ENCODE measurements around the gene SMIM28. TPM values are rescaled to one million over a fixed set of nuclear protein-coding genes. Genes with fewer than 3 reads are reported as not detected.

SMIM28 gene
- total RNA-seq, 2 donors from 2014 or later, result not detected

- intact Hi-C loops (cut with DNase I), result no loop called here
Measured at GRCh38 chr6:138371720-138372119, 6.0 kb upstream of the SMIM28 start.

GRCh38 chr6:138372711-138373463, 4.8 kb upstream of the SMIM28 start:
- intact Hi-C loops (cut with DNase I), result no loop called here
- DNase-seq (ENCODE audit: low spot score), result no peak

More at GRCh38 chr6:138371720-138372119, 6.0 kb upstream of the SMIM28 start:
- no peak for DNase-seq (ENCODE audit: low spot score)

GRCh38 chr6:138374230-138374629, 3.5 kb upstream of the SMIM28 start:
- intact Hi-C loops (cut with DNase I), result no loop called here
- DNase-seq (ENCODE audit: low spot score), result no peak

- no peak for DNase-seq (ENCODE audit: low spot score)
- intact Hi-C loops (cut with DNase I), result no loop called here
Measured at GRCh38 chr6:138374815-138375214, 2.9 kb upstream of the SMIM28 start.

- DNase-seq (ENCODE audit: low spot score), result no peak
- intact Hi-C loops (cut with DNase I), result no loop called here
Measured at GRCh38 chr6:138377042-138377441, 663 bp upstream of the SMIM28 start.

- DNase-seq (ENCODE audit: low spot score), result no peak
- intact Hi-C loops (cut with DNase I), result no loop called here
Measured at GRCh38 chr6:138378463-138378862, 758 bp downstream of the SMIM28 start.

GRCh38 chr6:138382498-138383265, 5.0 kb downstream of the SMIM28 start:
- intact Hi-C loops (cut with DNase I), result no loop called here
- no peak for DNase-seq (ENCODE audit: low spot score)

GRCh38 chr6:138383776-138384175, 6.1 kb downstream of the SMIM28 start:
- intact Hi-C loops (cut with DNase I), result no loop called here
- no peak for DNase-seq (ENCODE audit: low spot score)

- DNase-seq (ENCODE audit: low spot score), result no peak
- intact Hi-C loops (cut with DNase I), result no loop called here
Measured at GRCh38 chr6:138386897-138387296, 9.2 kb downstream of the SMIM28 start.

- intact Hi-C loops (cut with DNase I), result no loop called here
- DNase-seq (ENCODE audit: low spot score), result no peak
Measured at GRCh38 chr6:138387577-138388368, 10.1 kb downstream of the SMIM28 start.

GRCh38 chr6:138389551-138389950, 11.8 kb downstream of the SMIM28 start:
- intact Hi-C loops (cut with DNase I), result no loop called here
- DNase-seq (ENCODE audit: low spot score), result no peak

GRCh38 chr6:138393871-138394783, 16.4 kb downstream of the SMIM28 start:
- no peak for DNase-seq (ENCODE audit: low spot score)
- intact Hi-C loops (cut with DNase I), result no loop called here

GRCh38 chr6:138396709-138397108, 19.0 kb downstream of the SMIM28 start:
- no peak for DNase-seq (ENCODE audit: low spot score)

GRCh38 chr6:138397128-138398122, 19.7 kb downstream of the SMIM28 start:
- no peak for DNase-seq (ENCODE audit: low spot score)
- intact Hi-C loops (cut with DNase I), result no loop called here

More at GRCh38 chr6:138396709-138397108, 19.0 kb downstream of the SMIM28 start:
- intact Hi-C loops (cut with DNase I), result no loop called here

- intact Hi-C loops (cut with DNase I), result loop anchor here (10.0 kb wide), 2 partner anchors 286 to 726 kb away; no protein-coding TSS in a partner anchor
- DNase-seq (ENCODE audit: low spot score), result no peak
Measured at GRCh38 chr6:138400326-138400725, 22.6 kb downstream of the SMIM28 start.

- no peak for DNase-seq (ENCODE audit: low spot score)
- intact Hi-C loops (cut with DNase I), result loop anchor here (10.0 kb wide), 2 partner anchors 287 to 727 kb away; no protein-coding TSS in a partner anchor
Measured at GRCh38 chr6:138401960-138402837, 24.5 kb downstream of the SMIM28 start.

- DNase-seq (ENCODE audit: low spot score), result no peak
- intact Hi-C loops (cut with DNase I), result loop anchor here (10.0 kb wide), 2 partner anchors 288 to 728 kb away; no protein-coding TSS in a partner anchor
Measured at GRCh38 chr6:138402838-138403187, 25.1 kb downstream of the SMIM28 start.

Measured in posterior vena cava (tissue), 2 donors.